ENCODE data around the gene ATP1B4.

ATP1B4 gene

GRCh38 chrX:120401301-120401700, 39.4 kb downstream of the ATP1B4 start:
- H3K9ac ChIP-seq (ENCODE audit: low read length): no peak overlapping the region
- H3K4me3 ChIP-seq (ENCODE audit: low read depth, low read length, poor library complexity, severe bottlenecking): no peak overlapping the region
- H3K27me3 ChIP-seq (ENCODE audit: insufficient read depth, low read length): no peaks in the 10 kb centered on the region
- no peaks in the 10 kb centered on the region for H3K9me2 ChIP-seq (ENCODE audit: low read depth, low read length)
- no peaks in the 10 kb centered on the region for H3K79me2 ChIP-seq (ENCODE audit: insufficient read depth, low read length)
- no peak overlapping the region for H3K4me2 ChIP-seq (ENCODE audit: low read length)
- no peak overlapping the region for H2AFZ ChIP-seq (ENCODE audit: low read length)
- no peaks in the 10 kb centered on the region for H3K4me1 ChIP-seq (ENCODE audit: insufficient read depth, low read length, severe bottlenecking)
- no peaks in the 10 kb centered on the region for H3F3A ChIP-seq (ENCODE audit: insufficient read depth, low read length)
- no peaks in the 10 kb centered on the region for H3K36me3 ChIP-seq (ENCODE audit: insufficient read depth, low read length)
- TF ChIP-seq CTCF (IDR thresholded peaks at IDR 0.05; ENCODE audit: low read length): no peak
- TF ChIP-seq EZH2 (IDR thresholded peaks at IDR 0.05; ENCODE audit: borderline replicate concordance, low read length): no peak
- H4K20me1 ChIP-seq (ENCODE audit: insufficient read depth, low read length): no peaks in the 10 kb centered on the region
- no peaks in the 10 kb centered on the region for H3K9me3 ChIP-seq (ENCODE audit: low read length)
- H3K27ac ChIP-seq (ENCODE audit: low read depth, low read length, poor library complexity, severe bottlenecking): no peak overlapping the region

- H3F3A ChIP-seq (ENCODE audit: insufficient read depth, low read length): no peaks in the 10 kb centered on the region
- H3K79me2 ChIP-seq (ENCODE audit: insufficient read depth, low read length): no peaks in the 10 kb centered on the region
- H3K36me3 ChIP-seq (ENCODE audit: insufficient read depth, low read length): no peaks in the 10 kb centered on the region
- TF ChIP-seq EZH2 (IDR thresholded peaks at IDR 0.05; ENCODE audit: borderline replicate concordance, low read length) (no peak), CTCF (IDR thresholded peaks at IDR 0.05; ENCODE audit: low read length) (no peak)
- H3K27ac ChIP-seq (ENCODE audit: low read depth, low read length, poor library complexity, severe bottlenecking): no peak overlapping the region
- H3K4me2 ChIP-seq (ENCODE audit: low read length): no peak overlapping the region
- no peak overlapping the region for H2AFZ ChIP-seq (ENCODE audit: low read length)
- no peaks in the 10 kb centered on the region for H3K9me2 ChIP-seq (ENCODE audit: low read depth, low read length)
- H3K4me1 ChIP-seq (ENCODE audit: insufficient read depth, low read length, severe bottlenecking): no peaks in the 10 kb centered on the region
- H3K27me3 ChIP-seq (ENCODE audit: insufficient read depth, low read length): no peaks in the 10 kb centered on the region
- no peak overlapping the region for H3K9ac ChIP-seq (ENCODE audit: low read length)
- H3K9me3 ChIP-seq (ENCODE audit: low read length): no peaks in the 10 kb centered on the region
- H3K4me3 ChIP-seq (ENCODE audit: low read depth, low read length, poor library complexity, severe bottlenecking): no peak overlapping the region
- H4K20me1 ChIP-seq (ENCODE audit: insufficient read depth, low read length): no peaks in the 10 kb centered on the region
Measured at GRCh38 chrX:120402369-120402768, 40.5 kb downstream of the ATP1B4 start.

GRCh38 chrX:120406638-120407037, 44.7 kb downstream of the ATP1B4 start:
- H3K4me2 ChIP-seq (ENCODE audit: low read length): no peak overlapping the region

More at GRCh38 chrX:120406638-120407037, 44.7 kb downstream of the ATP1B4 start:
- Histone ChIP-seq H3K4me3 (ENCODE audit: low read depth, low read length, poor library complexity, severe bottlenecking) (no peak overlapping the region), H3K79me2 (ENCODE audit: insufficient read depth, low read length) (no peaks in the 10 kb centered on the region), H3K4me1 (ENCODE audit: insufficient read depth, low read length, severe bottlenecking) (no peaks in the 10 kb centered on the region), H3K27me3 (ENCODE audit: insufficient read depth, low read length) (no peaks in the 10 kb centered on the region), H2AFZ (ENCODE audit: low read length) (no peak overlapping the region), H3K9me3 (ENCODE audit: low read length) (no peaks in the 10 kb centered on the region), H3K27ac (ENCODE audit: low read depth, low read length, poor library complexity, severe bottlenecking) (no peak overlapping the region), H3K9ac (ENCODE audit: low read length) (no peak overlapping the region), H3K9me2 (ENCODE audit: low read depth, low read length) (no peaks in the 10 kb centered on the region), H3F3A (ENCODE audit: insufficient read depth, low read length) (no peaks in the 10 kb centered on the region), H3K36me3 (ENCODE audit: insufficient read depth, low read length) (no peaks in the 10 kb centered on the region), H4K20me1 (ENCODE audit: insufficient read depth, low read length) (no peaks in the 10 kb centered on the region)
- no peak for TF ChIP-seq EZH2 (IDR thresholded peaks at IDR 0.05; ENCODE audit: borderline replicate concordance, low read length)
- TF ChIP-seq CTCF (IDR thresholded peaks at IDR 0.05; ENCODE audit: low read length): no peak
